ENCODE data around the gene CWC25. TPM values are rescaled to one million over a fixed set of nuclear protein-coding genes. Genes with fewer than 3 reads are reported as not detected.

The CWC25 gene
- total and polyA plus RNA-seq, 2 of the 13 experiments (the other 11 are each of a cell fraction or from before 2014, with no cell fraction given), result 15.6 to 22.7 TPM

DNA sequence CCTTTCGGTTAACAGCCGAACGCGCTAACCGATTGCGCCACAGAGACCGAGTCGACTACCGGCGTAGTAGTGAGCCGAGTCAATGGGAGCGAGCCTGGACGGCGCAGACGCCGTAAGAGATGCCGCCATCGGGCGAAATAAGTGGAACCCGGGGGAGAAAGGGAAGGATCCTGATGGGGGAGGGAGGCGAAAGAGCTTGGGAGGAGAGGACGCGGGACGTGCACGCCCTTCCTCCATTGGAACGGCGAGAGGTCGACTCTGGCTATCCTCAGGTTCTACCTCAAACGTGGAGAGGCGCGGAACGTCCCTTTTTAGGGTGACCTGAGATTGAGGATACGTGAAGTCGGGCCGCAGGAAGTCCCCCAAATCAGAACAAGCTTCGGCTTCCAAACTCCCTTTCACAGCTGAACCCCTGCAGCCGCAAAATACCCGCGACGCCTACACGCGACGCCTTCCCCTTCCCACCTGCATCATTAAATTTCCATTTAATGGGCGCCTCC lies 73.3 kb downstream of the CWC25 start:
- intact Hi-C loops (cut with micrococcal nuclease; ENCODE audit: unreplicated experiment), result loop anchor here (1.0 to 5.0 kb wide), 4 partner anchors 49 to 1355 kb away; no protein-coding TSS in a partner anchor
- under 1% methylated on average over 43 of the region's 44 CpGs for WGBS (ENCODE audit: low lambda C conversion rate)
- H4K20me1 ChIP-seq (ENCODE audit: insufficient read depth, low read length), result no peaks in the 10 kb centered on the region
- peaks cover 32% of the 10 kb centered on the region for H3K4me1 ChIP-seq (ENCODE audit: insufficient read depth, low read length)
- in situ Hi-C loops (cut with HindIII; ENCODE audit: extremely low pct_ligation_motif_present, low pct_unique_long_range_greater_than_20kb), result loop anchor here (25.0 kb wide), 1 partner anchor 410 kb away; the partner anchor contains the start of genes ARL5C and PLXDC1
- H2AFZ ChIP-seq (ENCODE audit: low read length), result peak overlapping the region; percentile 53
- TSS peak; percentile 73 for BruUV-seq (replicated peaks)
- FAIRE-seq, result no peak
- peak overlapping the region; percentile 81 for H3K27ac ChIP-seq (ENCODE audit: extremely low read length, insufficient read depth, low read length)
- ChIA-PET CTCF (ENCODE audit: low intra/inter-chr PET ratio, low total read pairs) (no interaction called here), POLR2A (interaction anchor here (0.7 to 4.4 kb wide), 18 partner anchors 13 to 400 kb away, joined by 3 to 57 read pairs (median 4); partner anchors contain the start of genes CISD3, CWC25, LASP1 and PIP4K2B)
- H3K79me2 ChIP-seq (ENCODE audit: insufficient read depth, low read length), result peaks cover 28% of the 10 kb centered on the region
- peak overlapping the region; percentile 72 to 93 (median 84) for H3K4me3 ChIP-seq (replicated peaks in 1 of 3; ENCODE audit: insufficient read depth in 1 of 3, low read depth in 2 of 3, low read length in 3 of 3)
- ATAC-seq, result peak; percentile 9
- DNase-seq (ENCODE audit: low spot score), result peak; percentile 83
- peak overlapping the region; percentile 76 for H3K9ac ChIP-seq (ENCODE audit: insufficient read depth, low read depth, low read length)
- no peaks in the 10 kb centered on the region for H3K9me3 ChIP-seq (ENCODE audit: low read length)
- H3K36me3 ChIP-seq (replicated peaks in 1 of 2; ENCODE audit: control insufficient read depth in 1 of 2, insufficient read depth in 2 of 2, low read length in 2 of 2), result peaks cover 8 to 18% of the 10 kb centered on the region in 2 experiments
- no peaks in the 10 kb centered on the region; a peak in 1 of 5 replicates for H3K27me3 ChIP-seq (ENCODE audit: control insufficient read depth in 1 of 2, insufficient read depth in 2 of 2, low read length in 2 of 2)
- H3K4me2 ChIP-seq (ENCODE audit: low read depth, low read length), result peak overlapping the region; percentile 91
- TF ChIP-seq TFDP2 (CRISPR knock-in tag; IDR thresholded peaks at IDR 0.05), result peak; percentile 67
- peak; percentile 86; the same call in 1 of the 2 replicates for TF ChIP-seq KLF11 (CRISPR knock-in tag; IDR thresholded peaks at IDR 0.05)
- TF ChIP-seq ZNF234 (CRISPR knock-in tag; conservative IDR thresholded peaks at IDR 0.05), result no peak; the same call in 1 of the 2 replicates
- peak; percentile 66; the same call in 1 of the 2 replicates for TF ChIP-seq SOX5 (CRISPR knock-in tag; IDR thresholded peaks at IDR 0.05; ENCODE audit: borderline replicate concordance)
- TF ChIP-seq, protein P1, sequence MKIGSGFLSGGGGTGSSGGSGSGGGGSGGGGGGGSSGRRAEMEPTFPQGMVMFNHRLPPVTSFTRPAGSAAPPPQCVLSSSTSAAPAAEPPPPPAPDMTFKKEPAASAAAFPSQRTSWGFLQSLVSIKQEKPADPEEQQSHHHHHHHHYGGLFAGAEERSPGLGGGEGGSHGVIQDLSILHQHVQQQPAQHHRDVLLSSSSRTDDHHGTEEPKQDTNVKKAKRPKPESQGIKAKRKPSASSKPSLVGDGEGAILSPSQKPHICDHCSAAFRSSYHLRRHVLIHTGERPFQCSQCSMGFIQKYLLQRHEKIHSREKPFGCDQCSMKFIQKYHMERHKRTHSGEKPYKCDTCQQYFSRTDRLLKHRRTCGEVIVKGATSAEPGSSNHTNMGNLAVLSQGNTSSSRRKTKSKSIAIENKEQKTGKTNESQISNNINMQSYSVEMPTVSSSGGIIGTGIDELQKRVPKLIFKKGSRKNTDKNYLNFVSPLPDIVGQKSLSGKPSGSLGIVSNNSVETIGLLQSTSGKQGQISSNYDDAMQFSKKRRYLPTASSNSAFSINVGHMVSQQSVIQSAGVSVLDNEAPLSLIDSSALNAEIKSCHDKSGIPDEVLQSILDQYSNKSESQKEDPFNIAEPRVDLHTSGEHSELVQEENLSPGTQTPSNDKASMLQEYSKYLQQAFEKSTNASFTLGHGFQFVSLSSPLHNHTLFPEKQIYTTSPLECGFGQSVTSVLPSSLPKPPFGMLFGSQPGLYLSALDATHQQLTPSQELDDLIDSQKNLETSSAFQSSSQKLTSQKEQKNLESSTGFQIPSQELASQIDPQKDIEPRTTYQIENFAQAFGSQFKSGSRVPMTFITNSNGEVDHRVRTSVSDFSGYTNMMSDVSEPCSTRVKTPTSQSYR (CRISPR knock-in tag; IDR thresholded peaks at IDR 0.05; ENCODE audit: borderline replicate concordance), result peak; percentile 63; the same call in 1 of the 2 replicates
- TF ChIP-seq, protein P2, sequence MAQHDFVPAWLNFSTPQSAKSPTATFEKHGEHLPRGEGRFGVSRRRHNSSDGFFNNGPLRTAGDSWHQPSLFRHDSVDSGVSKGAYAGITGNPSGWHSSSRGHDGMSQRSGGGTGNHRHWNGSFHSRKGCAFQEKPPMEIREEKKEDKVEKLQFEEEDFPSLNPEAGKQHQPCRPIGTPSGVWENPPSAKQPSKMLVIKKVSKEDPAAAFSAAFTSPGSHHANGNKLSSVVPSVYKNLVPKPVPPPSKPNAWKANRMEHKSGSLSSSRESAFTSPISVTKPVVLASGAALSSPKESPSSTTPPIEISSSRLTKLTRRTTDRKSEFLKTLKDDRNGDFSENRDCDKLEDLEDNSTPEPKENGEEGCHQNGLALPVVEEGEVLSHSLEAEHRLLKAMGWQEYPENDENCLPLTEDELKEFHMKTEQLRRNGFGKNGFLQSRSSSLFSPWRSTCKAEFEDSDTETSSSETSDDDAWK (CRISPR knock-in tag; IDR thresholded peaks at IDR 0.05), result no peak
- peak; percentile 80 for TF ChIP-seq HNRNPLL (IDR thresholded peaks at IDR 0.05; ENCODE audit: low read depth, low read length, poor library complexity, severe bottlenecking)
- peak; percentile 59 for TF ChIP-seq BCL6 (CRISPR knock-in tag; IDR thresholded peaks at IDR 0.05)
- TF ChIP-seq MED13 (CRISPR knock-in tag; IDR thresholded peaks at IDR 0.05), result peak; percentile 3; the same call in 1 of the 2 replicates
- TF ChIP-seq PATZ1 (CRISPR knock-in tag; IDR thresholded peaks at IDR 0.05), result peak; percentile 49; the same call in 1 of the 2 replicates
- peak; percentile 42 for TF ChIP-seq PHF21A (CRISPR knock-in tag; IDR thresholded peaks at IDR 0.05)
- TF ChIP-seq ZNF33A (CRISPR knock-in tag; IDR thresholded peaks at IDR 0.05; ENCODE audit: borderline replicate concordance), result no peak
- peak; percentile 84 for TF ChIP-seq ERF (CRISPR knock-in tag; IDR thresholded peaks at IDR 0.05)
- no peak for TF ChIP-seq TCF7 (IDR thresholded peaks at IDR 0.05; ENCODE audit: low read depth)

Measured in HepG2 (cell line).